PC-9 (cell line): ENCODE measurements around the gene SF3A2. TPM values are rescaled to one million over a fixed set of nuclear protein-coding genes. Genes with fewer than 3 reads are reported as not detected.
"Not testable (repeated sequence)": the region's sequence is repeated elsewhere in the genome, so short reads cannot be mapped to it uniquely, and the experiment has no call there.

Source experiments
- BruUV-seq: library from RNA; stranded (reverse); fragments of 400-500 nt; replicated peaks from 2 replicates; lab custom pipeline; 2021; lab: Mats Ljungman, UMichigan
- CTCF ChIA-PET: fragments of 300-600 bp; sonication (Branson Sonifier 250); formaldehyde crosslinking; loops from one replicate; lab custom pipeline; 2022; ENCODE audit warnings: antibody characterized with exemption; lab: Charles Lee
- POLR2A ChIA-PET: fragments of 300-600 bp; sonication (Branson Sonifier 250); formaldehyde crosslinking; loops from one replicate; lab custom pipeline; 2022; ENCODE audit warnings: antibody characterized with exemption; ENCODE audit not compliant: unreplicated experiment; lab: Charles Lee
- DNase-seq, 2 experiments: peaks; one replicate each; pipeline versions ENCODE4 v3.0.0 to v3.0.0-alpha.2; 2015 to 2022; ENCODE audit warnings: mixed read lengths in 1 of 2
- H2AFZ ChIP-seq: fragments of 200-600 bp; sonication (generic); 2 replicates; pipeline ENCODE4 v1.8.1; 2017; ENCODE audit warnings: antibody characterized with exemption
- H3F3A ChIP-seq: fragments of 200-600 bp; sonication (generic); 2 replicates; pipeline ENCODE4 v1.8.1; 2017; ENCODE audit warnings: antibody characterized with exemption, mild to moderate bottlenecking, low read depth; ENCODE audit not compliant: insufficient read depth
- H3K27ac ChIP-seq: fragments of 200-600 bp; sonication (generic); 2 replicates; pipeline ENCODE4 v1.6.1; 2016; ENCODE audit warnings: mixed run types
- H3K27me3 ChIP-seq: fragments of 200-600 bp; sonication (generic); 2 replicates; pipeline ENCODE4 v1.6.1; 2016; ENCODE audit warnings: low read depth, mixed run types; ENCODE audit not compliant: insufficient read depth
- H3K36me3 ChIP-seq: fragments of 200-600 bp; sonication (generic); 2 replicates; pipeline ENCODE4 v1.6.1; 2016; ENCODE audit warnings: low read depth, mixed run types
- H3K4me1 ChIP-seq: fragments of 200-600 bp; sonication (generic); replicated peaks from 2 replicates; pipeline ENCODE4 v1.6.1; 2016; ENCODE audit warnings: mixed run types; ENCODE audit not compliant: insufficient read depth
- H3K4me2 ChIP-seq: fragments of 200-600 bp; sonication (generic); 2 replicates; pipeline ENCODE4 v1.6.1; 2017; ENCODE audit warnings: mixed run types
- H3K4me3 ChIP-seq: fragments of 200-600 bp; sonication (generic); 2 replicates; pipeline ENCODE4 v1.6.1; 2016; ENCODE audit warnings: mixed run types
- H3K79me2 ChIP-seq: fragments of 200-600 bp; sonication (generic); 2 replicates; pipeline ENCODE4 v1.6.1; 2017; ENCODE audit warnings: low read depth, mixed run types
- H3K9me2 ChIP-seq: fragments of 200-600 bp; sonication (generic); 2 replicates; pipeline ENCODE4 v1.8.1; 2017; ENCODE audit warnings: mild to moderate bottlenecking; ENCODE audit not compliant: insufficient read depth
- H3K9me3 ChIP-seq: fragments of 200-600 bp; sonication (generic); 2 replicates; pipeline ENCODE4 v1.8.1; 2016; ENCODE audit warnings: low read depth; ENCODE audit not compliant: insufficient read depth
- H4K20me1 ChIP-seq: fragments of 200-600 bp; sonication (generic); 2 replicates; pipeline ENCODE4 v1.8.1; 2017; ENCODE audit not compliant: insufficient read depth
- CTCF ChIP-seq: fragments of 200-600 bp; sonication (generic); conservative IDR thresholded peaks from 2 replicates; pipeline ENCODE4 v1.6.1; 2017; ENCODE audit warnings: mixed run types, antibody characterized with exemption, mild to moderate bottlenecking, moderate library complexity
- EZH2 ChIP-seq: fragments of 200-600 bp; sonication (generic); IDR thresholded peaks from 2 replicates; pipeline ENCODE4 v1.8.0; 2017; ENCODE audit warnings: antibody characterized with exemption, low read depth
- intact Hi-C: fragments of 100-400 bp; cut with micrococcal nuclease; formaldehyde crosslinking; loops from one replicate; pipeline ENCODE4 v1.10.0; 2022; ENCODE audit not compliant: unreplicated experiment
- total RNA-seq: library from RNA; stranded (reverse); gene quantifications from 2 replicates; pipeline ENCODE4 v1.2.3, GENCODE V29; 2021

The SF3A2 gene
- total RNA-seq, 1 experiment from 2014 or later = 83.0 TPM

GRCh38 chr19:2198317-2198716 is 38.3 kb upstream of the SF3A2 start:
- ChIA-PET POLR2A (no interaction called here), CTCF (no interaction called here)
- no peak overlapping the region for H3K4me2 ChIP-seq
- BruUV-seq = no TSS peak
- no peak overlapping the region for H2AFZ ChIP-seq
- H3K4me1 ChIP-seq = no peaks in the 10 kb centered on the region
- H3K27ac ChIP-seq = no peak overlapping the region
- TF ChIP-seq EZH2 (no peak), CTCF (no peak)
- H3K4me3 ChIP-seq = no peak overlapping the region
- H3K36me3 ChIP-seq = no peaks in the 10 kb centered on the region
- H3K9me2 ChIP-seq = no peaks in the 10 kb centered on the region
- H4K20me1 ChIP-seq = no peaks in the 10 kb centered on the region
- no peaks in the 10 kb centered on the region for H3K27me3 ChIP-seq
- no peaks in the 10 kb centered on the region for H3F3A ChIP-seq
- H3K79me2 ChIP-seq = no peaks in the 10 kb centered on the region
- DNase-seq = no peak
- H3K9me3 ChIP-seq = no peaks in the 10 kb centered on the region
- intact Hi-C loops = no loop called here

GRCh38 chr19:2199215-2199614 is 37.4 kb upstream of the SF3A2 start:
- DNase-seq = no peak
- Histone ChIP-seq H3K9me3 (no peaks in the 10 kb centered on the region), H3K4me2 (no peak overlapping the region), H3K9me2 (no peaks in the 10 kb centered on the region), H3K4me1 (no peaks in the 10 kb centered on the region), H3K27me3 (no peaks in the 10 kb centered on the region), H3K36me3 (no peaks in the 10 kb centered on the region), H2AFZ (no peak overlapping the region), H3K27ac (no peak overlapping the region), H3F3A (no peaks in the 10 kb centered on the region), H3K79me2 (no peaks in the 10 kb centered on the region), H4K20me1 (no peaks in the 10 kb centered on the region), H3K4me3 (no peak overlapping the region)
- BruUV-seq = no TSS peak
- intact Hi-C loops = no loop called here
- POLR2A ChIA-PET = no interaction called here
- no peak for TF ChIP-seq CTCF
- CTCF ChIA-PET = no interaction called here

- no peaks in the 10 kb centered on the region for H3K36me3 ChIP-seq
- no peak overlapping the region for H3K4me2 ChIP-seq
- POLR2A ChIA-PET = no interaction called here
- no peaks in the 10 kb centered on the region for H3K4me1 ChIP-seq
- no peaks in the 10 kb centered on the region for H3K79me2 ChIP-seq
- no TSS peak for BruUV-seq
- TF ChIP-seq EZH2 (no peak), CTCF (no peak)
- no peaks in the 10 kb centered on the region for H4K20me1 ChIP-seq
- DNase-seq = no peak
- no peaks in the 10 kb centered on the region for H3K9me2 ChIP-seq
- H3F3A ChIP-seq = no peaks in the 10 kb centered on the region
- H3K4me3 ChIP-seq = no peak overlapping the region
- H3K27me3 ChIP-seq = no peaks in the 10 kb centered on the region
- CTCF ChIA-PET = no interaction called here
- intact Hi-C loops = no loop called here
- no peak overlapping the region for H2AFZ ChIP-seq
- no peaks in the 10 kb centered on the region for H3K9me3 ChIP-seq
- no peak overlapping the region for H3K27ac ChIP-seq
Measured at GRCh38 chr19:2199861-2200623, 36.6 kb upstream of the SF3A2 start.

- POLR2A ChIA-PET, H3K79me2 ChIP-seq, H3K27me3 ChIP-seq, DNase-seq, H3K4me1 ChIP-seq, H3K4me3 ChIP-seq, H3K4me2 ChIP-seq, H4K20me1 ChIP-seq, H3K36me3 ChIP-seq, H2AFZ ChIP-seq, CTCF ChIA-PET, H3F3A ChIP-seq, intact Hi-C loops, H3K9me3 ChIP-seq, H3K27ac ChIP-seq, H3K9me2 ChIP-seq, BruUV-seq: not testable (repeated sequence)
Measured at GRCh38 chr19:2200624-2201294, 35.9 kb upstream of the SF3A2 start.
